ENCODE measurements around the gene PLCL2.

DNA sequence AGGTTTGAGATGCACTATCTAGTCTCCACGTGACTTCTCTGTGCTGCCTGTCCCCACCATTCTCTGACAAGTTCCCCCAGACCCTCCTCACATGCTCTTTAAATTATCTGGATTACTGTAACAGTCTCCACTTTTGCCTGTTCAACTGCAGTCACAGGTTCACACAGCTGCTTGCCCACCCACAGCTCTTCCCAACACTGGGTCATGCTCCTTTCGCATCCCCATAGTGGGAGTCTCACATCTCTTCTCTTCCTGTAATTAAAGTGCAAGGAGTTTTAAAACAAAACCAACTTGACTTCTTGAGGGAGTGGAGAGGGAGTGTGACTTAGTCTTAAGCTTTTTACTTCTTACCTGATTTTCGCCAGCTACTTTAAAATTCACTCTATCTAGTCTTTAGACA, 178.8 kb downstream of the PLCL2 start:
- TF ChIP-seq, protein P1, sequence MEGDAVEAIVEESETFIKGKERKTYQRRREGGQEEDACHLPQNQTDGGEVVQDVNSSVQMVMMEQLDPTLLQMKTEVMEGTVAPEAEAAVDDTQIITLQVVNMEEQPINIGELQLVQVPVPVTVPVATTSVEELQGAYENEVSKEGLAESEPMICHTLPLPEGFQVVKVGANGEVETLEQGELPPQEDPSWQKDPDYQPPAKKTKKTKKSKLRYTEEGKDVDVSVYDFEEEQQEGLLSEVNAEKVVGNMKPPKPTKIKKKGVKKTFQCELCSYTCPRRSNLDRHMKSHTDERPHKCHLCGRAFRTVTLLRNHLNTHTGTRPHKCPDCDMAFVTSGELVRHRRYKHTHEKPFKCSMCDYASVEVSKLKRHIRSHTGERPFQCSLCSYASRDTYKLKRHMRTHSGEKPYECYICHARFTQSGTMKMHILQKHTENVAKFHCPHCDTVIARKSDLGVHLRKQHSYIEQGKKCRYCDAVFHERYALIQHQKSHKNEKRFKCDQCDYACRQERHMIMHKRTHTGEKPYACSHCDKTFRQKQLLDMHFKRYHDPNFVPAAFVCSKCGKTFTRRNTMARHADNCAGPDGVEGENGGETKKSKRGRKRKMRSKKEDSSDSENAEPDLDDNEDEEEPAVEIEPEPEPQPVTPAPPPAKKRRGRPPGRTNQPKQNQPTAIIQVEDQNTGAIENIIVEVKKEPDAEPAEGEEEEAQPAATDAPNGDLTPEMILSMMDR (IDR thresholded peaks at IDR 0.05 in 2 of 3, conservative IDR thresholded peaks at IDR 0.05 in 1 of 3; ENCODE audit: control insufficient read depth in 2 of 3, extremely low read depth in 1 of 3, insufficient read depth in 1 of 3, low read depth in 3 of 3, low read length in 3 of 3) = no peak
- TF ChIP-seq, protein P2, sequence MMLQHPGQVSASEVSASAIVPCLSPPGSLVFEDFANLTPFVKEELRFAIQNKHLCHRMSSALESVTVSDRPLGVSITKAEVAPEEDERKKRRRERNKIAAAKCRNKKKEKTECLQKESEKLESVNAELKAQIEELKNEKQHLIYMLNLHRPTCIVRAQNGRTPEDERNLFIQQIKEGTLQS (IDR thresholded peaks at IDR 0.05; ENCODE audit: borderline replicate concordance, extremely low read depth, low read depth, low read length) = no peak
- TF ChIP-seq, protein P3, sequence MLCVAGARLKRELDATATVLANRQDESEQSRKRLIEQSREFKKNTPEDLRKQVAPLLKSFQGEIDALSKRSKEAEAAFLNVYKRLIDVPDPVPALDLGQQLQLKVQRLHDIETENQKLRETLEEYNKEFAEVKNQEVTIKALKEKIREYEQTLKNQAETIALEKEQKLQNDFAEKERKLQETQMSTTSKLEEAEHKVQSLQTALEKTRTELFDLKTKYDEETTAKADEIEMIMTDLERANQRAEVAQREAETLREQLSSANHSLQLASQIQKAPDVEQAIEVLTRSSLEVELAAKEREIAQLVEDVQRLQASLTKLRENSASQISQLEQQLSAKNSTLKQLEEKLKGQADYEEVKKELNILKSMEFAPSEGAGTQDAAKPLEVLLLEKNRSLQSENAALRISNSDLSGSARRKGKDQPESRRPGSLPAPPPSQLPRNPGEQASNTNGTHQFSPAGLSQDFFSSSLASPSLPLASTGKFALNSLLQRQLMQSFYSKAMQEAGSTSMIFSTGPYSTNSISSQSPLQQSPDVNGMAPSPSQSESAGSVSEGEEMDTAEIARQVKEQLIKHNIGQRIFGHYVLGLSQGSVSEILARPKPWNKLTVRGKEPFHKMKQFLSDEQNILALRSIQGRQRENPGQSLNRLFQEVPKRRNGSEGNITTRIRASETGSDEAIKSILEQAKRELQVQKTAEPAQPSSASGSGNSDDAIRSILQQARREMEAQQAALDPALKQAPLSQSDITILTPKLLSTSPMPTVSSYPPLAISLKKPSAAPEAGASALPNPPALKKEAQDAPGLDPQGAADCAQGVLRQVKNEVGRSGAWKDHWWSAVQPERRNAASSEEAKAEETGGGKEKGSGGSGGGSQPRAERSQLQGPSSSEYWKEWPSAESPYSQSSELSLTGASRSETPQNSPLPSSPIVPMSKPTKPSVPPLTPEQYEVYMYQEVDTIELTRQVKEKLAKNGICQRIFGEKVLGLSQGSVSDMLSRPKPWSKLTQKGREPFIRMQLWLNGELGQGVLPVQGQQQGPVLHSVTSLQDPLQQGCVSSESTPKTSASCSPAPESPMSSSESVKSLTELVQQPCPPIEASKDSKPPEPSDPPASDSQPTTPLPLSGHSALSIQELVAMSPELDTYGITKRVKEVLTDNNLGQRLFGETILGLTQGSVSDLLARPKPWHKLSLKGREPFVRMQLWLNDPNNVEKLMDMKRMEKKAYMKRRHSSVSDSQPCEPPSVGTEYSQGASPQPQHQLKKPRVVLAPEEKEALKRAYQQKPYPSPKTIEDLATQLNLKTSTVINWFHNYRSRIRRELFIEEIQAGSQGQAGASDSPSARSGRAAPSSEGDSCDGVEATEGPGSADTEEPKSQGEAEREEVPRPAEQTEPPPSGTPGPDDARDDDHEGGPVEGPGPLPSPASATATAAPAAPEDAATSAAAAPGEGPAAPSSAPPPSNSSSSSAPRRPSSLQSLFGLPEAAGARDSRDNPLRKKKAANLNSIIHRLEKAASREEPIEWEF (IDR thresholded peaks at IDR 0.05; ENCODE audit: insufficient replicate concordance, low read depth, low read length) = no peak
- TF ChIP-seq CREB1 (IDR thresholded peaks at IDR 0.05; ENCODE audit: low read depth) = no peak
- TF ChIP-seq, protein P4, sequence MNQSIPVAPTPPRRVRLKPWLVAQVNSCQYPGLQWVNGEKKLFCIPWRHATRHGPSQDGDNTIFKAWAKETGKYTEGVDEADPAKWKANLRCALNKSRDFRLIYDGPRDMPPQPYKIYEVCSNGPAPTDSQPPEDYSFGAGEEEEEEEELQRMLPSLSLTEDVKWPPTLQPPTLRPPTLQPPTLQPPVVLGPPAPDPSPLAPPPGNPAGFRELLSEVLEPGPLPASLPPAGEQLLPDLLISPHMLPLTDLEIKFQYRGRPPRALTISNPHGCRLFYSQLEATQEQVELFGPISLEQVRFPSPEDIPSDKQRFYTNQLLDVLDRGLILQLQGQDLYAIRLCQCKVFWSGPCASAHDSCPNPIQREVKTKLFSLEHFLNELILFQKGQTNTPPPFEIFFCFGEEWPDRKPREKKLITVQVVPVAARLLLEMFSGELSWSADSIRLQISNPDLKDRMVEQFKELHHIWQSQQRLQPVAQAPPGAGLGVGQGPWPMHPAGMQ (IDR thresholded peaks at IDR 0.05; ENCODE audit: borderline replicate concordance) = no peak
- no peak for TF ChIP-seq SMAD1 (IDR thresholded peaks at IDR 0.05; ENCODE audit: low read depth, partially characterized antibody)
- TF ChIP-seq CREM (IDR thresholded peaks at IDR 0.05; ENCODE audit: low read depth) = no peak
- TF ChIP-seq WRNIP1 (IDR thresholded peaks at IDR 0.05; ENCODE audit: borderline replicate concordance, low read depth, low read length) = no peak
- no peak for TF ChIP-seq HDAC2 (IDR thresholded peaks at IDR 0.05)
- TF ChIP-seq, protein P5, sequence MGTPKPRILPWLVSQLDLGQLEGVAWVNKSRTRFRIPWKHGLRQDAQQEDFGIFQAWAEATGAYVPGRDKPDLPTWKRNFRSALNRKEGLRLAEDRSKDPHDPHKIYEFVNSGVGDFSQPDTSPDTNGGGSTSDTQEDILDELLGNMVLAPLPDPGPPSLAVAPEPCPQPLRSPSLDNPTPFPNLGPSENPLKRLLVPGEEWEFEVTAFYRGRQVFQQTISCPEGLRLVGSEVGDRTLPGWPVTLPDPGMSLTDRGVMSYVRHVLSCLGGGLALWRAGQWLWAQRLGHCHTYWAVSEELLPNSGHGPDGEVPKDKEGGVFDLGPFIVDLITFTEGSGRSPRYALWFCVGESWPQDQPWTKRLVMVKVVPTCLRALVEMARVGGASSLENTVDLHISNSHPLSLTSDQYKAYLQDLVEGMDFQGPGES (IDR thresholded peaks at IDR 0.05) = no peak
- no peak for TF ChIP-seq RAD51 (IDR thresholded peaks at IDR 0.05)
- TF ChIP-seq STAT3 (IDR thresholded peaks at IDR 0.05; ENCODE audit: low read depth, low read length) = no peak
- no peak for TF ChIP-seq FOS (IDR thresholded peaks at IDR 0.05; ENCODE audit: borderline replicate concordance, extremely low read depth, insufficient read length)
- TF ChIP-seq KDM1A (IDR thresholded peaks at IDR 0.05; ENCODE audit: borderline replicate concordance) = no peak

Measured in GM12878 (cell line).